ENCODE results near the gene CABLES2.
A peak's percentile ranks its signal among the peaks of the same experiment; 100 is the strongest.

CABLES2 gene, protein sequence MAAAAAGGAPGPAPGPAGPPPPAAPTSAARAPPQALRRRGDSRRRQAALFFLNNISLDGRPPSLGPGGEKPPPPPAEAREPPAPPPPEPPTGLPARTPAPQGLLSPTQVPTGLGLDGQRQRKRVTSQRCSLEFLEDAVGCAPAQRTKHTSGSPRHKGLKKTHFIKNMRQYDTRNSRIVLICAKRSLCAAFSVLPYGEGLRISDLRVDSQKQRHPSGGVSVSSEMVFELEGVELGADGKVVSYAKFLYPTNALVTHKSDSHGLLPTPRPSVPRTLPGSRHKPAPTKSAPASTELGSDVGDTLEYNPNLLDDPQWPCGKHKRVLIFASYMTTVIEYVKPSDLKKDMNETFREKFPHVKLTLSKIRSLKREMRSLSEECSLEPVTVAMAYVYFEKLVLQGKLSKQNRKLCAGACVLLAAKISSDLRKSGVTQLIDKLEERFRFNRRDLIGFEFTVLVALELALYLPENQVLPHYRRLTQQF

DNA sequence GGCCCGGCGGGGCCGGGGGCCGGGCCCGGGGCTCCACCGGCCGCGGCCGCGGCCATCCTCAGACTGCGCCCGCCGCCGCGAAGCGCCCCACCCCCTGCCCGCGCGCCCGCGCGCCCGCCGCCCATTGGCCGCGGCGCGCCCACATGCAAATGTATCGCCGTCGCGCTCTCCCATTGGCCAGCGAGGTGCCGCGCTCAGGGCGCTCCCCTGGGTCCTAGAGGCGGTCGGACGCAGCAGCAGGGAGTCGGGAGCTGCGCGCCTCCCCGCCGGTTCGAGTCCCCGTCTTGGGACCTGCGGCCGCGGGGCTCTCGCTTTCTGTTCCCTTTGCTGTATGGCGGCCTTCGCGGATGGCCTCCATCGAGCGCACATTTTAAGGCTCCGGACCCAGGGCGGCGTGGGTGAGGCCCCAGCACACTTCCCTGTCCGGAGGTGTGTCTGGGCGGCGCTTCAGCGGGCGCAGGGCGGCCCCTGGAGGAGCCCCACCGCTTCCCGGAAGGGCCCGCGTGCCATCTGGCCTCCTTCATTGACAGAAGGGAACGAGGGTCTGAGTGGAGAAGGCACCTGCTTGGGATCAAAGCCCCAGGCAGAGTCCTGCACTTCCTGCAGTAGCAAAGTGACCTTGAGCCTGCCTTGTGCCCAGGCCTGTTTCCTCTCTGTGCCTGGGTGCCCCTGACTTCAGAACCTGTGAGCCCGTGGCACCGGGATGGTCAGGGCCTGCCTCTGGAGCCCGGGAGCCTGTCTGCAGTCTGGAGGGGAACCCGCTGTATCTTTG is at the start of gene CABLES2:
Gene CABLES2, minus strand, starts transcription at position 65 of the 772 bp plus-strand sequence. Its CDS starts 9 bp downstream, at position 56.
- peak; percentile 96 for DNase-seq

DNA sequence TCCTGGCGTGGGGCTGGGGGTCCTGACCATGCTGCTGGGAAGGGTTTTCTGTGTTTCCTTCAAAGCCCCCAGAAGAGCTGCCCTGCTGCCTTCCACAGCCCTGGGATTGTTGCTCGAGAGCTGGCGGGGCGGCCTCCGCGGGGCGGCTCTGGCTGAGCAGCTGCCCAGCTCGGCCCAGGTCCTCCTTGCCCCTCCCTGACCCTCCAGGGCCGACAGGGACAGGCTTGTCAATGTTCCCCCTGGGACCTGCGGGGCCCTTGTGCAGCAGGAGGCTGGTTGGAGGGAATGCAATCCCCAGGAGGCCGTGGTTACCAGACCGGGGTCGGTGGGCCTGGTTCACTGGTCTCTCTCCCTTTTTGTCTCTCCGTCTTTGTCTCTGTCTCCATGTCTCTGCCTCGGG is 48.8 kb upstream of the CABLES2 start:
- DNase-seq: no peak

DNA sequence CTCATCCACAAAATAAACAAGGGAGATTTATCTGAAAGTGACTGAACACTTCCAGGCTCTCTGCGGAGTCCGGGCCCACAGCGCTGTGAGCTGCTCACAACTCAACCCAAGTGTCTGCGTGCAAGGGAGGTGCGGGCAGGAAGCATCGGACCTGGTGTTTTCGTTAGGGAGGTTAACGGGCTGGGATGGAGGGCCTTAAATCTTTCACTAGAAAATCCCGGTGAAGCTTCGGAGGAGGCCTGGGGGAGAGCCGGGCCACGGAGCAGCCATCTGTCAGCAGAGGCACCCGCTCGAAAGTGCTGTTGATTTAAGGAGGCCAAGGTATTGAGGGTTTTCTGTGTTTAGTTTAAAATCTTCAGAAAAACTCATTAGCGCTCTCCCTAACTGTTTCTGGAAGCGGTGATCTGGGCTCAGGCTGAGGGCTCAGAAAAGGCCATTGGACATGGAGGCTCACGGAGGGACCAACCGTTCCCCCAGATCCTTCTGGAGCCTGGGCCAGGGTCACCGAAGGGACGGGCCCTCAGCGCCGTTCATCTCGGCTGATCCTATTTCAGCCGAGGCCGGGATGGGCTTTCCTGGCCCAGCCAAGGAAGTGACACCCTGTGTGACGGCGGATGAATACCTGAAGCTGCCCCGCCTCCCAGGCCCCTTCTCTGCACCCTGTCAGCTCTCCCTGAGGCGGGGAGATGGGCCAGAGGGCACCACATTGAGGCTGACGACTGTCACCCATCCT is 48.0 kb upstream of the CABLES2 start:
- no peak for DNase-seq

DNA sequence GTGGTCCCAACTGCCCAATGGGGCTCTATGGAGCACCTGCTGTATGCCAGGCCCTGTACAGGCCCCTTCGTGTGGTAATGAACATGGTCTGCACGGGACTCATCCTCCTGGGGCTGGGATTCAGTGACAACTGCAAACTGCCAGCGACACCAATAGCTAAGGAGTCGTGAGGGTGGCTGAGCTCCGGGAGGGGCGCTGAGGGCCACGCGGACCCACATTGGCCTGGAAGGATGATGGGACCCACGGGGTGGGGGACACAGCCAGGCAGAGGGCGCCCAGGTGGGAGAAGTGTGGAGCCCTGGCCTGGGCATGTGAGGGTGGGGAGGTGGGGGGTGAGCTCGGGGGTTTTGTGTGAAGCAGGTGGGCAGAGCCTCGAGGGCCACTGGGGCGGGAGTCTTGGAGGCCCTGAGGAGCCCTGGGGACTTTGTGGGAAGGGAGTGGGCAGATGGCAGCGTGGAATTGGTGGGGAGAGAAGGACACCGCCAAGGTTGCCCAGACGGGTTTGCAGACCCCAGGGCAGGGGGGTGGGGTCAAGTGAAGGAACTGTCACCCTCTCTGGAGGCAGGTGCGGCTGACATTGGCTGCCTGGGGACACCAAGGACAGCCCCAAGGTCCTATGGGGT is 46.2 kb upstream of the CABLES2 start:
- DNase-seq: no peak

DNA sequence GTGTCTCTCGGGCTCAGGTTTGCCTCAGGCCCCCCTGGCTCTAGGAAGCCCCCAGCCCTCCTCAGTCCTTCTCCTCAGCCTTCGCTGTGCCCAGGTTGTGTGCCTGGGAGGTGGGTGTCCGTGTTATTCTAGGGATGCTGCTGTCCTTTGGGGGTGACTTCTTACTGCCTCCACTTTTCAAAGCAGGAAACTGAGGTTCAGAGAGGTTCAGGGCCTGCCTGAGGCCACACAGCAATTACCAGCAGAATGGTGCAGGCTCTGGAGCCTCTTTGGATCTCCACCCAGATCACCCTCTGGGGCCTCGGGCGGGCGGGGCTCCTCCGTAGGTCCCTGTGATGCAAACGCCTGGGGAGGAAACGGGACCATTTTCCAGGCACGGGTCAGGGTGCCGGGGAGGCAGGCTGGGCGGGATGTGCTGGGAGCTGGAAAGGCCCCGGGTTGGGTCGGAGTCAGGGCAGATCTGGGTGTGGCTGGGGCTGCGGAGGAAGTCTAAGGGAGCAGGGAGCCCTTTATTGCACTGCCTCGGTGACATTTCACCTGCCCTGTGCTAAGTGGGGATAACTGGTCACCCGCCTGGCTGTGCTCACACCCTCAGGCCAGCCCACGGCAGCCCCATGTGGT is 45.5 kb upstream of the CABLES2 start:
- no peak for DNase-seq

DNA sequence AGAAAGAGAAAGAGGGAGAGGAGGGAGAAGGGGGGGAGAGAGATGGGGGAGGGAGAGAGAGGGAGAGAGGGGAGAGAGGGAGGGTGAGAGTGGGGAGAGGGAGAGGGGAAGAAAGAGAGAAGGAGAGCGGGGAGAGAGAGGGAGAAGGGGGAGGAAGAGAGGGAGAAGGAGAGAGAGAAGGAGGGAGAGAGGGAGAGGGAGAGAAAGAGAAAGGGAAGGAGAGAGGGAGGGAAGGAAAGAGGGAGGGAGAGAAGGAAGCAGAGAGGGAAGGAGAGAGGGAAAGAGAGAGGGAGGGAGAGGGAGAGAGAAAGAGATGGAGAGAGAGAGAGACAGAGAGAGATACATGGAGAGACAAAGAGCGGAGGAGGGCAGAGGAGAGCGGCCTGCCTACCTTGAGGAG is 44.9 kb upstream of the CABLES2 start:
- no peak for DNase-seq

DNA sequence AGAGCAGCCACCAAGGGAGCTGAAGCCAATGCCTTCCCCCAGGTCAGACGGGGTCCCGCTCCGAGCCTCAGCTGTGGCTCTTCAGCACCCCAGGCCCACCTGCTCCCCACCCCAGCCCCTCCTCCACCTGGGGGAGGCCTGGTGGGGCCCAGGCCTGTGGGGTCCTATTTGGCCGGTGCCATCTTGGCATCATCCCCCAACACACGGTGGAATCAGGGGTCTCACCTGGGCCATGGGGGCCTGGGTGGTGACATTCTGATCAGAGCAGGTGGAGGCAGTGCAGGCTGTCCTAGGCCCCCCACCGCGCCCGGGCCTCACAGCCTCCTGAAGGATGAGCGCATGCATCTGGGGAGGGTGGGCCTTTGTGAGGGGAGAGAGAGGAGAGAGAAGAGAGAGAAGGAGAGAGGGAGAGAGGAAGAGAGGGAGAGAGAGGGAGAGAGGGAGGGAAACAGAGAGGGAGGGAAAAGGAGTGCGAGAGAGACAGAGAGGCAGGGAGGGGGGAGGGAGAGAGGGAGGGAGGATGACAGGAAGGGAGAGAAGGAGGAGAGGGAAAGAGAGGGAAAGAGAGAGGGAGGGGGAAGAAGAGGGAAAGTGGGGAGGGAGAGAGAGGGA is 44.2 kb upstream of the CABLES2 start:
- DNase-seq: no peak

DNA sequence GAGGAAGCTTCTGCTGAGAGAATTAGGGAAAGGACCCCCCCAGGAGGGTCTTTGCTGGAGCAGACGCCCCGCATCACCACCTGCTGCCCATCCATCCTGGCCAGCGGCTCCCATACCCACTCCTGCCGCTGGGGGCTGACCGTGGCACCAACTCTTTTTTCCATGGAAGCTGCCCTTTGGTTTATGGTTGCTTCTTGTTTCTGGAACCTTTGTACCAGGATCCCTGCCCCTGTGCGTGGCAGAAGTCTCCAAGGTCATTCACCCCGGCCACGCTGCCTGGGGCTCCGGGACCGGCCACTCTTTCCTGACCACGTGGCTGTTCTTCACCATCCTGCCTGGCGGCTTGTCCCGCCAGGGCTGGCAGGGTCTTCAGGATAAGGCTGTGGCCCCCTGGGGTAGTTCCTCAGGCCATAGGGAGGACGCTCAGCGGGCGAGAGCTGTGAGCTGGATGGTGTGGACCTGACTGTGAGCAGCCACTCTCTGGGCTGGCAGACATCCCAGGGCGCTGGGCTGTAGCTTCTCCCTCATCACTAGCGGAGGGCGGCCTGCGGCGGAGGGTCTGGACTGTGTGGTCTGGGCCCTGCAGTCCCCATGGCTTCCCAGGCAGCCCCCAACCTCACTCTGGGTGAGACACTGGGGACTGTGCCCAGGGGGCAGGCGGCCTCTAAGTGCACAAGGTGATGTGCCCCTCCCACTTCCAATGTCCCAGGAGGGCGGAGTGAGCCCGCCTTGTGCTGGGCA is 43.0 kb upstream of the CABLES2 start:
- no peak for DNase-seq

DNA sequence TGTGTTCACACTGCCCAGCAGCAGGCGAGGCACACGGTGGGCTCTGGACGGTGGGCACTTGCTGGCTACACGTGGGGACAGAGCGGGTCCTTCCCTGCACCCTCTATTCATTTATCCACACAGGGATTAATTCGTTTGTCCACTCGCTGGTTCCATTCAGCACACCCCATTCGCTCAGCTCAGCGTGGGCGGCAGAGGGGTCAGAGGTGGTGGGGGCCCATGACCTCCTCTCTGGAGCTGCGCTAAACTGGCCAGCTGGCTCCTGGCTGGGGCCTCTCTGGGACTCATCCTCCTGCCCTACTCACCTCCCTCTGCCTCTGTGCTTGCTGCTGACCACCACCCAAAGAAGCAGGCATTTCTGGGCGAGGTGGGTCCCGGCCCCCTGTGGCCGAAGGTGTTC is 41.7 kb upstream of the CABLES2 start:
- DNase-seq: no peak

DNA sequence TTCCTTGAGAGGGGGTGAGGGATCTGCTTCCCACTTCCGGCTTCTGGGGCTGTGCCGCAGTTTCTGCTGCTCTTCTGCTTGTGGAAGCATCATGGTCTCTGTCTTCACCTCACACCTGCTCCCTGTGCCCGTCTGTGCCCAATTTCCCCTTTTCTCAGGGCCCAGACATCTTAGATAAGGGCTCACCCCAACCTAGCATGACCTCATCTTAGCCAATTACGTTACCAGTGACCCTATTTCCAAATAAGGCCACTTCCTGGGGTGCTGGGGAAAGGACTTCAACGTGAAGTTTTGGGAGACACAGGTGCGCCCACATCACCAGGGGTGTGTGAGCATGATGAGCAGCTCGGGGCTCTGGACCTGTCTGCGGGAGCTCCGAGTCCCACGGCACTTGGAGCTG is 41.0 kb upstream of the CABLES2 start:
- peak; percentile 56 for DNase-seq

DNA sequence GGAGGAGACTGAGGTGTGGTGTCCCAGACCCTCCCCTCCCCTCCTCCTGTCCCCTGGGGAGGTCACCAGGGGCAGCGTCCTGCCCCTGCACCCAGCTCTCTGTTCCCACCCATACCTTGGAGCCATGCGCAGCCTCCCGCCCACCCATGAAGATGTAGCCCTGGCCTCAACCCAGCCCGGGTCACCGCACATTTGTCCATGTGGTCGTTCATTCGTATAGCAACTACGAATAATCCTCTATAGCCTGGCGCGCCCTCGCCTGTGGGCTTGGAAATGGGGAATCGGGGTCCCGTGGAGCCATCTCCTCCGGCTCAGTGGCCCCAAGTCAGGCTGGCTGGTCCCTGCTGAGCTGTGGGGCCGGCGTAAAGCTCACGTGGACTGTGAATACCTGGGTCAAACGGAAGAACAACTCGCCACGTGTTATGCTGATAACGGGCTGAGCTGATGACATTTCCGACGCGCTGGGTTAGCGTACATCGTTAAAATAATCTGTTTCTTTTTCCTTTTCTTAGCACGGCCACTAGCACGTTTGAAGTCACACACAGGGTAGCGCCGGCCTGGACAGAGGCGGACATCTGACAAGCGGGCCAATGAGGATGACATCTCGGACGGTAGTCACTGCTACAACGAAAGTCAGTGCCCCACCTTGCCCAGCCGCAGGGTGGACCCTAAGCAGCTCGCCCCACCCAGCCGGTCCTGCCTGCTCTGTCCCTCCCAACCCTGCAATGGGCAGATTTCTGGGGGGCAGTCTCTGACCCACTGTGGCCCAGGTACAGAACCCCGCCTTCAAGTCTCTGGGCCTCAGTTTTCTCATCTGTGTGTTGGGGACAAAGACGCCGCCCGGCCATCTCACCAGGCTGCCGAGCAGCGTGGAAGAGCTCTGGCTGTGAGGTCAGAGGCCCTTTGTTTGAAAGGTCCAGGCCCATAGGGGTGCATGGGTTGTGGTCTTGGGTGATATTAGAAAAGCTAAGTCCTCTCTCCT is 40.1 kb upstream of the CABLES2 start:
- no peak for DNase-seq

DNA sequence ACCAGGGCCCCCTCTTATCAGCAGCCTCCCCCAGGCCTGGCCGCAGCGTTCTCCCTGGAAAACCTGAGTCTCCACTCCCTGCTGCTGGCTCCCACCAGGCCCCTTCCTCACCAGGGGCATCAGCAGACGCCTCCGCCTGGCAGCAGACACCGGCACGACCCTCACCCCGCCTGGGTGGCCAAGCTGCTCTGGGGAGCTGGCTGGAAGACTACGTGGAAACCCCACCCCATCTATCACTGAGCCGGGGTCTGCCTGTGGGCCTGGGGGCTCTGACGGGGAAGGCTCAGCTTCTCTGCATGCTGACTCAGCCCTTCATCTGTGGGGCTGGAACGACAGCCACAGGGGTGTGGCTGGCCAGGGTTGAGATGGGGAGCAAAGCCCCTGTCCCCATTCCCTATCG is 39.4 kb upstream of the CABLES2 start:
- no peak for DNase-seq

DNA sequence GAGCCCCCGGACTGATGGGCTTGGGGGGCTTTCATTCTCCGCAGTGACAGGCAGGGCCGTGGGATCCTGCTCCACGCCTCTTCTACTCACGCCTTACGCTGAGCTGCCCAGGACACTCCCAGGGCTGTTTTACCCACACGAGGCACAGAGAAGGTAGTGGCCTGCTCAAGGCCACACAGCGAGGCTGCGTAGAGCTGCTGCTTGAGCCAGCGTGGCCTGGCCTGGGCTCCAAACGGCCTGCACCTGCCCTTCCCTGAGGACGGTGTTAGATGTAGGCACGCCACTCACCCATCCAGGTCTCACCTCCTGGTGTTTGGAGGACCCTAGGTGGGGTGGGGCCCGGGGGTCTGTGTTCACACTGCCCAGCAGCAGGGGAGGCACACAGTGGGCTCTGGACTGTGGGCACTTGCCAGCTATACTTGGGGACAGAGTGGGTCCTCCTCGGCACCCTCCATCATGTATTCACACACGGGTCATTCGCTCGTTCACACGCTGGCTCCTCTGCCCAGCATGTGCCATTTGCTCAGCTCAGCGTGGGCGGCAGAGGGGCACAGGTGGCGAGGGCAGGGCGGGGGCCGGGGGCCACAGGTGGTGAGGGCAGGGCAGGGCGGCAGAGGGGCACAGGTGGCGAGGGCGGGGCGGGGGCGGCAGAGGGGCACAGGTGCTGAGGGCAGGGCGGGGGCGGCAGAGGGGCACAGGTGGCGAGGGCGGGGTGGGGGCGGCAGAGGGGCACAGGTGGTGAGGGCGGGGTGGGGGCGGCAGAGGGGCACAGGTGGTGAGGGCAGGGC is 38.7 kb upstream of the CABLES2 start:
- DNase-seq: no peak

DNA sequence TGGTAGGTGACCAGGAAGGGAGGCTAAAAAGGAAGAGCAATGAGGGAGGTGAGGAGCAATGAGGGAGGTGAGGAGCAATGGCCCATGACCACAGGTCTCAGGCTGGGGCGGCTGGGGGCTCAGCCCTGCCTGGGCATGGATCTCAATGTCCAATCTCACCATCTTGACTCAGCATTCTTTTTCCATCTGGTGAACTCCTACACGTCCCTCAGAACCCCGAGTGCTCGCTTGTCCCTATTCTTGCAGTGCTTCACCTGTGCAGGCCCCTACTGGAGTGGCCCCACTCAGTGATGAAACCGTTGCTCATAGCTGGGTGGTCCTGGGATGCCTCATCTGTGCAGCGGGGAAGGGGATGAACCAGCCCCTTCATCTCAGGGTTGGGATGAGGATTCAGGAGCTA is 37.2 kb upstream of the CABLES2 start:
- no peak for DNase-seq

DNA sequence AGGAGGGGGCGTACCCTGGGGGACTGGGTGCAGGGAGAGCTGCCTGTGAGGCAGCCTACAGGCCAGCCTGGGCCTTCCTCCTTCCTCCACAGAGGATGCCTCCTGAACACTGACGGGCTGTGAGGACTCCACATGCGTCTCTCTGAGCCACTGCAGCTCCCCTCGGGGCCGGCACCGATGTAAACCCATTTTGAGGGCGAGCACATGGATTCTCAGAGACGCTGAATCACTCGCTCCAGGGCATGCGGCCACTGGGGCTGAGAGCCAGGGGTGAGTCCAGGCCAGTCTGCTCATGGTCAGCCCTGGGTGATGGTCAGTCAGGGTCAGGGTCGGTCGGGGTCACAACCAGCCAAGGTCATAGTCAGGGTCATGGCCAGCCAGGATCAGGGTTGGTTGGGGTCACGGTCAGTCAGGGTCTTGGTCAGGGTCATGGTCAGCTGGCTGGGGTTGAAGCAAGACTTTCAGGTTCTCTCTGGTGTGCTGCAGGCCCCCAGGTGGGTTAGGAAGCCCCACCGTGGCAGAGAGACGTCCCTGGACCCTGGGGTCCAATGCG is 35.0 kb upstream of the CABLES2 start:
- no peak for DNase-seq

DNA sequence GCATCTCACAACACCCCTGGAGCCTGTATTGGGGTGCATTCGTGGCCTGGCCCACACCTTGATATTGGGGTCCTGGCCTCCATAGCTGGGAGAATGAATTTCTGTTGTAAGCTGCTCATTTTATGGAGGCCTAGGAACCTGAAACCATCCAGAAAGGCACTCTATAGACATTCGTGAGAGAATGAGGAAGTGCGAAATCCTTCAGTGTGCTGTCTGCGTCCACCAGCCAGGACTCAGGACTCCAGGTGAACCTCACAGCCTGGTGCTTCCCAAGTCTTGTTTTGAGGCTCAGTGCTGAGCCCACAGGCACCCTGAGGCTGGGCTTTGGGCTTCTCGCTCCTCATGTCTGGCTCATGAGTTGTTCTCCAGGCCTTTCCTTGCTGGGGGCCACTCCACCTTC is 32.1 kb upstream of the CABLES2 start:
- no peak for DNase-seq

DNA sequence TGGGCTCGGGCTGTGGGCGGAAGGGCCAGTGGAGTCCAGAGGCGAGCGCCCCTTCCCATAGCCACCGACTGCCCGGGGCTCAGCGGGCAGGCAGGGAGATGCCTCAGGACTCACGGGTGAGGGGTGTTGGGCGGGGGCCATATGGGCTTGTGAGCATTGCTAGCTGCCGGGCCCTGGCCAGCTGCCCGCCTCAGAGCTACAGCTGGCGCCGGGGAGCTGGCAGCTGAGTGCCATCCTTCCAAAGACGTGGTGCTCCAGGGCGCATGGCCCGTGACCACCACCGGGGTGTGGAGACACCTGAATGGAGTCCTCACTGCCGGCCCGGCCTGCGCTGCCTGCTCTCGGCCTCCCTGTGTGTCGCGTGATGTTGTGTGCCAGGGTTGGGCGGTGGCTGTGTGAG is 30.8 kb upstream of the CABLES2 start:
- DNase-seq: no peak

DNA sequence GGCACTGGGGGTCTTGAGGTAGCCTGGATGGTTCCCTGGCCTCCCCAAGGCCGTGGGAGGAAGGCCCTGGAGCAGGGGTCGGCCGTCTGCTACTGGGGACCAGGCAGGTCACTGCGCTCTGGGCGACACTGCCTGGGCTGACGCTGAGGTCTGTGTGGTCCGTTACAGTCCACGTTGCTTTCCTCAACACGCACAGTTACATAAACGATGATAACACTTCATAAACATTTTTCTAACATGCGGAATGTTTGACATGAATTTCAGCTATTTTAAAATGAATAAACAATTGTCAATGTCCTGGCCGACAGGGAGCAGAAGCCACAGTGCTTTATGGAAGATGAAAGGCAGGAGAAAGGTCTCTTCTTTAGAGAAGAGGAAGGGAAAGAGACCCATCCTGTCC is 30.4 kb upstream of the CABLES2 start:
- DNase-seq: no peak

DNA sequence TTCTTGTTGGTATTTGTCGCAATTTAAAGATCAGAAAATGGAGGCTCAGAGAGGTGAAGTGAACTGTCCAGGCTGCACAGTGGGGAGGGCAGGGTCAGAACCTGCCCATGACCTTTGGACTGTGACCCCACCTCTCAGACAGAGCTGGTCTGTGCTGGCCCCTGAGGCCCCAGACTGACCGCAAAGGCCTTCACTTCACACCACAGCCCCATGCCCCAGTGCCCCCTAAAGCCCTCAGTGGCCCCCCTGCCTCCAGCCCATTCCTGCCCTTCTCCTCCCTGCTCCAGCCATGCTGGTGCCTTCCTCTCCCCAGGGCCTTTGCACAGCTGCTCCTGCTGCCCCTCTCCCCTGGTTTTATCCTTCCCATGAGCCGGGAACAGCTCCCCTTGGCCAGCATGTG is 29.6 kb upstream of the CABLES2 start:
- DNase-seq: no peak
